Measurements from ENCODE around the gene NAV2.

Gene NAV2

DNA sequence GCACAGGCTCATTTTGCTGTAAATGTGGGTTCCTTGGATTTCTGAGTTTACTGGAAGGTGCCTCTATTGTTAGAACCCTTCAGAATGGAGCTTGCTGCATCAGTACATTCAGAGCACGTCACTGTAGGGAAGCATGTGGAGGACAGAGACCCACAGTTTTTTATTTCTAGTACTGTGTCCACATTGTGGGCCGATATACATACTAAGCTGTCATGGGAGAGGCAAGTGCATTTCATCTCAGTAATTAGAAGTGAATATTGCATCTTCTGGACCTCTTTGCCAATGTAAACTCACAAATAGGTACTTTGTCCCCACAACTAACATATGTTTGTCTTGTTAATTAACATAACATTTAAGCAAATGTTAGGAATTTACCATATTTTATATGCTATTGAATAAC is 139.7 kb downstream of the NAV2 start:
- Histone ChIP-seq H2BK5ac (ENCODE audit: low read depth, low read length, poor library complexity) (no peak overlapping the region), H3K4me1 (ENCODE audit: control insufficient read depth in 1 of 2, insufficient read depth in 2 of 2, low read length in 2 of 2) (peaks cover 0 to 3% of the 10 kb centered on the region in 2 experiments), H3K4ac (ENCODE audit: low read depth, low read length) (no peak overlapping the region), H3K36me3 (ENCODE audit: control insufficient read depth in 1 of 2, insufficient read depth in 2 of 2, low read length in 2 of 2) (no peaks in the 10 kb centered on the region), H3K9ac (ENCODE audit: low read length) (no peak overlapping the region), H3K9me3 (ENCODE audit: insufficient read depth, low read depth, low read length) (no peaks in the 10 kb centered on the region), H4K12ac (ENCODE audit: low read depth, low read length) (no peak overlapping the region), H3K23ac (ENCODE audit: low read length) (no peak overlapping the region), H2AK5ac (ENCODE audit: low read length) (no peak overlapping the region), H3K79me2 (ENCODE audit: control insufficient read depth, insufficient read depth, low read length, poor library complexity) (no peaks in the 10 kb centered on the region), H3K4me2 (ENCODE audit: low read length) (no peak overlapping the region), H2AFZ (ENCODE audit: insufficient read depth, low read length, poor library complexity) (no peak overlapping the region), H3K18ac (ENCODE audit: low read length) (no peak overlapping the region), H3K4me3 (ENCODE audit: low read depth, low read length) (no peak overlapping the region), H2BK120ac (ENCODE audit: insufficient read depth, low read length, poor library complexity) (no peak overlapping the region), H3K79me1 (ENCODE audit: low read length) (no peaks in the 10 kb centered on the region), H3K14ac (ENCODE audit: low read length) (no peak overlapping the region), H3K27ac (ENCODE audit: low read depth, low read length) (no peak overlapping the region), H4K91ac (ENCODE audit: low read depth, low read length) (no peak overlapping the region), H4K8ac (ENCODE audit: low read depth, low read length) (no peak overlapping the region), H3K27me3 (ENCODE audit: insufficient read depth, low read length) (no peaks in the 10 kb centered on the region), H2BK12ac (ENCODE audit: low read length) (no peak overlapping the region)
- DNase-seq, result no peak
- no CpG with 5 or more reads among the region's 2 CpGs for WGBS (ENCODE audit: extremely low coverage, insufficient coverage, insufficient read length)

DNA sequence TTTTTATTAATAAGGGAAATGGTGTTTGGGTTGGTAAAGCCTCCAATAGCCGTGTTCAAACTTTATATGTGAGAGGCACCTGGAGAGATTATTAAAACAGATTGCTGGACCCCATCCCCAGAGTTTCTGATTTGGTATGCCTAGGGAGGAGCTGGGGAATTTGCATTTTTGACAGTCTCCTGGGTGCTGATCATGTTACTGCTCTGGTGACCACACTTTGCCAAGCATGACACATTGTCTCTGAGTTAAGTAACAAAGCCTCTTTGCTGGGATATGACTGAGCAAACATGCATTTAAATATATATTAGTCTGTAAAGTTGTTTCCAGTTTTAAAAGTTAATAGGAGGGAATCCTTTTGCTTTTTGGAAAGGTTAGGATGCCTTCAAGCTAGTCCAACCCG is 140.4 kb downstream of the NAV2 start:
- no peak overlapping the region for H3K27ac ChIP-seq (ENCODE audit: low read depth, low read length)
- no peak overlapping the region for H4K91ac ChIP-seq (ENCODE audit: low read depth, low read length)
- H3K4me3 ChIP-seq (ENCODE audit: low read depth, low read length), result no peak overlapping the region
- H3K79me1 ChIP-seq (ENCODE audit: low read length), result no peaks in the 10 kb centered on the region
- H3K18ac ChIP-seq (ENCODE audit: low read length), result no peak overlapping the region
- no peak overlapping the region for H3K4me2 ChIP-seq (ENCODE audit: low read length)
- no peak overlapping the region for H3K23ac ChIP-seq (ENCODE audit: low read length)
- WGBS (ENCODE audit: extremely low coverage, insufficient coverage, insufficient read length), result no CpG with 5 or more reads among the region's 2 CpGs
- no peaks in the 10 kb centered on the region for H3K9me3 ChIP-seq (ENCODE audit: insufficient read depth, low read depth, low read length)
- no peak overlapping the region for H3K9ac ChIP-seq (ENCODE audit: low read length)
- H3K4me1 ChIP-seq (ENCODE audit: control insufficient read depth in 1 of 2, insufficient read depth in 2 of 2, low read length in 2 of 2), result peaks cover 0 to 3% of the 10 kb centered on the region in 2 experiments
- H3K79me2 ChIP-seq (ENCODE audit: control insufficient read depth, insufficient read depth, low read length, poor library complexity), result no peaks in the 10 kb centered on the region
- H2BK12ac ChIP-seq (ENCODE audit: low read length), result no peak overlapping the region
- no peak overlapping the region for H2BK5ac ChIP-seq (ENCODE audit: low read depth, low read length, poor library complexity)
- no peak overlapping the region for H2AK5ac ChIP-seq (ENCODE audit: low read length)
- H2BK120ac ChIP-seq (ENCODE audit: insufficient read depth, low read length, poor library complexity), result no peak overlapping the region
- H3K4ac ChIP-seq (ENCODE audit: low read depth, low read length), result no peak overlapping the region
- no peak for DNase-seq
- H3K36me3 ChIP-seq (ENCODE audit: control insufficient read depth in 1 of 2, insufficient read depth in 2 of 2, low read length in 2 of 2), result no peaks in the 10 kb centered on the region
- no peak overlapping the region for H4K8ac ChIP-seq (ENCODE audit: low read depth, low read length)
- H3K27me3 ChIP-seq (ENCODE audit: insufficient read depth, low read length), result no peaks in the 10 kb centered on the region
- H3K14ac ChIP-seq (ENCODE audit: low read length), result no peak overlapping the region
- H2AFZ ChIP-seq (ENCODE audit: insufficient read depth, low read length, poor library complexity), result no peak overlapping the region
- no peak overlapping the region for H4K12ac ChIP-seq (ENCODE audit: low read depth, low read length)

DNA sequence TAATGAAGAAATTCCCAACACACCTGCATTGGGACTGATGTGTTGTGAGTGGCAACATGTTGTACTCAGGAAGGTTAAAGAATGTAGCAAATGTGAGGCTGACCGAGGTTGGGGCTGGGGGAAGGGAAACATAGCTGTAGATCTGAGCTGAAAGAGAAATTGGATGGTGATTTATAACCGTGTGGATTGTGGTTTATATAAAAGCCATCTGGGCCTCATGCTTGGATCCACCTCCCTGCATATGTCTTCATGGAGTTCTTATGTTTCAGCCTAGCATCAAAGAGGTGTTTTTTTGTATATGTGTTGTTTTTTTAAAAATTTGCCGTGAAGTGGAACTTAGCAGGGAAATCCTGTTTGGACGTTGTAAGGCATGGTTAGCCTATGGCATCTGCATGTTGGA is 141.3 kb downstream of the NAV2 start:
- Histone ChIP-seq H2AFZ (ENCODE audit: insufficient read depth, low read length, poor library complexity) (no peak overlapping the region), H2AK5ac (ENCODE audit: low read length) (no peak overlapping the region), H3K18ac (ENCODE audit: low read length) (no peak overlapping the region), H3K9me3 (ENCODE audit: insufficient read depth, low read depth, low read length) (no peaks in the 10 kb centered on the region), H4K12ac (ENCODE audit: low read depth, low read length) (no peak overlapping the region), H3K79me1 (ENCODE audit: low read length) (no peaks in the 10 kb centered on the region), H3K4me1 (ENCODE audit: control insufficient read depth in 1 of 2, insufficient read depth in 2 of 2, low read length in 2 of 2) (no peaks in the 10 kb centered on the region), H3K27ac (ENCODE audit: low read depth, low read length) (no peak overlapping the region), H3K4me2 (ENCODE audit: low read length) (no peak overlapping the region), H4K8ac (ENCODE audit: low read depth, low read length) (no peak overlapping the region), H2BK12ac (ENCODE audit: low read length) (no peak overlapping the region), H3K23ac (ENCODE audit: low read length) (no peak overlapping the region), H3K4me3 (ENCODE audit: low read depth, low read length) (no peak overlapping the region), H3K79me2 (ENCODE audit: control insufficient read depth, insufficient read depth, low read length, poor library complexity) (no peaks in the 10 kb centered on the region), H3K14ac (ENCODE audit: low read length) (no peak overlapping the region), H3K4ac (ENCODE audit: low read depth, low read length) (no peak overlapping the region), H3K36me3 (ENCODE audit: control insufficient read depth in 1 of 2, insufficient read depth in 2 of 2, low read length in 2 of 2) (no peaks in the 10 kb centered on the region), H4K91ac (ENCODE audit: low read depth, low read length) (no peak overlapping the region), H2BK5ac (ENCODE audit: low read depth, low read length, poor library complexity) (no peak overlapping the region), H2BK120ac (ENCODE audit: insufficient read depth, low read length, poor library complexity) (no peak overlapping the region), H3K27me3 (ENCODE audit: insufficient read depth, low read length) (no peaks in the 10 kb centered on the region), H3K9ac (ENCODE audit: low read length) (no peak overlapping the region)
- DNase-seq, result no peak
- WGBS (ENCODE audit: extremely low coverage, insufficient coverage, insufficient read length), result no CpG with 5 or more reads among the region's 4 CpGs

DNA sequence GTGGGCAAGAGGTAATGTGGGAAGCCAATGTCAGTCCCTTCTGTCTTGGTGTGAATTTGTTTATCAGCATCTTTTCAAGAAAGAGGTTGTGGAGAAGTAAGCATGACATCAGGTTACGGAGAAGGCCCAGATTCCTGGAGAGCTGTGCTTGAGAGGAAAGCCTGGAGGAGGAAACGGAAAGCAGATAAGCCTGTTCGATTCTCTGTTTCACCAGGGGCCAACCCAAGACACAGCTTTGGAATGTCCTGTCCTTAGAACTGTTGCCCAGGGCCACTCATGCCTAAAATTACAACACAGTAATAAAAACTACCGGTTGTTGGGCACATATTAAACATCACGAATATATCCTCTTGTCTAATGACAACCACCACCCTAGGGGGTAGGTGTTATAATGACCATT is 148.5 kb downstream of the NAV2 start:
- Histone ChIP-seq H3K27me3 (ENCODE audit: insufficient read depth, low read length) (no peaks in the 10 kb centered on the region), H3K4me2 (ENCODE audit: low read length) (no peak overlapping the region), H2AFZ (ENCODE audit: insufficient read depth, low read length, poor library complexity) (no peak overlapping the region), H4K91ac (ENCODE audit: low read depth, low read length) (no peak overlapping the region), H3K36me3 (ENCODE audit: control insufficient read depth in 1 of 2, insufficient read depth in 2 of 2, low read length in 2 of 2) (no peaks in the 10 kb centered on the region), H3K4ac (ENCODE audit: low read depth, low read length) (no peak overlapping the region), H3K9me3 (ENCODE audit: insufficient read depth, low read depth, low read length) (peaks cover 2% of the 10 kb centered on the region), H3K14ac (ENCODE audit: low read length) (no peak overlapping the region), H3K18ac (ENCODE audit: low read length) (no peak overlapping the region), H4K8ac (ENCODE audit: low read depth, low read length) (no peak overlapping the region), H3K23ac (ENCODE audit: low read length) (no peak overlapping the region), H3K4me1 (ENCODE audit: control insufficient read depth in 1 of 2, insufficient read depth in 2 of 2, low read length in 2 of 2) (peaks cover 8% of the 10 kb centered on the region in 2 experiments), H3K4me3 (ENCODE audit: low read depth, low read length) (no peak overlapping the region), H2AK5ac (ENCODE audit: low read length) (no peak overlapping the region), H3K79me2 (ENCODE audit: control insufficient read depth, insufficient read depth, low read length, poor library complexity) (no peaks in the 10 kb centered on the region), H3K27ac (ENCODE audit: low read depth, low read length) (no peak overlapping the region), H3K9ac (ENCODE audit: low read length) (no peak overlapping the region), H2BK5ac (ENCODE audit: low read depth, low read length, poor library complexity) (no peak overlapping the region), H3K79me1 (ENCODE audit: low read length) (no peaks in the 10 kb centered on the region), H2BK120ac (ENCODE audit: insufficient read depth, low read length, poor library complexity) (no peak overlapping the region), H2BK12ac (ENCODE audit: low read length) (no peak overlapping the region), H4K12ac (ENCODE audit: low read depth, low read length) (no peak overlapping the region)
- WGBS (ENCODE audit: extremely low coverage, insufficient coverage, insufficient read length), result no CpG with 5 or more reads among the region's 5 CpGs
- DNase-seq, result peak; percentile 77 to 91

Data from trophoblast cell (in vitro differentiated cells and primary cell).